Activated naive CD8-positive, alpha-beta T cell treated with anti-CD3 and anti-CD28 coated beads, Interleukin-2, amount 50 U/mL, for 24 hours (primary cell): ENCODE measurements around the gene ARHGAP44.

Experiments used
- ATAC-seq: fragments of 150-1000 bp; cut with Tn5 transposase; one replicate; pipeline ENCODE4 v1.10.0; 2021
- DNase-seq: peaks from one replicate; pipeline ENCODE4 v3.0.0; 2021
- H3K27ac Mint-ChIP-seq: one replicate; pipeline ENCODE4 v1.8.0; 2021; ENCODE audit warnings: mild to moderate bottlenecking, mixed read lengths
- H3K27me3 Mint-ChIP-seq: one replicate; pipeline ENCODE4 v1.8.0; 2021; ENCODE audit warnings: mixed read lengths
- H3K36me3 Mint-ChIP-seq: one replicate; pipeline ENCODE4 v1.8.0; 2021; ENCODE audit warnings: low read depth, mixed read lengths
- H3K4me1 Mint-ChIP-seq: one replicate; pipeline ENCODE4 v1.8.0; 2021; ENCODE audit warnings: mixed read lengths
- H3K4me3 Mint-ChIP-seq: one replicate; pipeline ENCODE4 v1.8.0; 2021; ENCODE audit warnings: mild to moderate bottlenecking, moderate library complexity, mixed read lengths
- H3K9me3 Mint-ChIP-seq: one replicate; pipeline ENCODE4 v1.8.0; 2021; ENCODE audit warnings: mixed read lengths

Gene ARHGAP44

GRCh38 chr17:12794919-12795532 is 5.7 kb downstream of the ARHGAP44 start:
- Mint-ChIP-seq H3K9me3 (peaks cover 13% of the 10 kb centered on the region), H3K4me1 (peaks cover 4% of the 10 kb centered on the region), H3K4me3 (no peak overlapping the region), H3K27ac (no peak overlapping the region), H3K36me3 (no peaks in the 10 kb centered on the region), H3K27me3 (peaks cover 24% of the 10 kb centered on the region)
- no peak for DNase-seq
- ATAC-seq: no peak

GRCh38 chr17:12800855-12801365 is 11.6 kb downstream of the ARHGAP44 start:
- DNase-seq (no peak), ATAC-seq (no peak)
- no peaks in the 10 kb centered on the region for H3K36me3 Mint-ChIP-seq
- H3K4me3 Mint-ChIP-seq: no peak overlapping the region
- H3K27me3 Mint-ChIP-seq: no peaks in the 10 kb centered on the region
- H3K9me3 Mint-ChIP-seq: peaks cover 10% of the 10 kb centered on the region
- no peaks in the 10 kb centered on the region for H3K4me1 Mint-ChIP-seq
- H3K27ac Mint-ChIP-seq: no peak overlapping the region

- ATAC-seq (no peak), DNase-seq (no peak)
- Mint-ChIP-seq H3K4me1 (no peaks in the 10 kb centered on the region), H3K9me3 (peaks cover 28% of the 10 kb centered on the region), H3K36me3 (no peaks in the 10 kb centered on the region), H3K27ac (no peak overlapping the region), H3K27me3 (no peaks in the 10 kb centered on the region), H3K4me3 (no peak overlapping the region)
Observed at GRCh38 chr17:12806630-12807029, 17.3 kb downstream of the ARHGAP44 start.

GRCh38 chr17:12808723-12809122 is 19.4 kb downstream of the ARHGAP44 start:
- H3K4me1 Mint-ChIP-seq: no peaks in the 10 kb centered on the region
- no peaks in the 10 kb centered on the region for H3K36me3 Mint-ChIP-seq
- DNase-seq (no peak), ATAC-seq (no peak)
- H3K27me3 Mint-ChIP-seq: no peaks in the 10 kb centered on the region
- no peak overlapping the region for H3K4me3 Mint-ChIP-seq
- peaks cover 29% of the 10 kb centered on the region for H3K9me3 Mint-ChIP-seq
- no peak overlapping the region for H3K27ac Mint-ChIP-seq

GRCh38 chr17:12812877-12813276 is 23.6 kb downstream of the ARHGAP44 start:
- Mint-ChIP-seq H3K4me3 (no peak overlapping the region), H3K4me1 (peaks cover 2% of the 10 kb centered on the region), H3K9me3 (peaks cover 20% of the 10 kb centered on the region), H3K27ac (no peak overlapping the region), H3K27me3 (no peaks in the 10 kb centered on the region), H3K36me3 (no peaks in the 10 kb centered on the region)
- no peak for DNase-seq
- ATAC-seq: no peak

GRCh38 chr17:12813664-12814063 is 24.4 kb downstream of the ARHGAP44 start:
- Mint-ChIP-seq H3K36me3 (no peaks in the 10 kb centered on the region), H3K4me1 (peaks cover 2% of the 10 kb centered on the region), H3K27ac (no peak overlapping the region), H3K27me3 (no peaks in the 10 kb centered on the region), H3K9me3 (peaks cover 22% of the 10 kb centered on the region), H3K4me3 (no peak overlapping the region)
- ATAC-seq (no peak), DNase-seq (no peak)

- DNase-seq (no peak), ATAC-seq (no peak)
- Mint-ChIP-seq H3K9me3 (peaks cover 18% of the 10 kb centered on the region), H3K27me3 (no peaks in the 10 kb centered on the region), H3K36me3 (no peaks in the 10 kb centered on the region), H3K4me1 (peaks cover 2% of the 10 kb centered on the region), H3K27ac (no peak overlapping the region), H3K4me3 (no peak overlapping the region)
Observed at GRCh38 chr17:12814718-12815117, 25.4 kb downstream of the ARHGAP44 start.

GRCh38 chr17:12815642-12816141 is 26.4 kb downstream of the ARHGAP44 start:
- DNase-seq: no peak
- ATAC-seq: no peak
- H3K9me3 Mint-ChIP-seq: peaks cover 17% of the 10 kb centered on the region
- H3K27ac Mint-ChIP-seq: no peak overlapping the region
- no peak overlapping the region for H3K4me3 Mint-ChIP-seq
- peaks cover 2% of the 10 kb centered on the region for H3K4me1 Mint-ChIP-seq
- H3K36me3 Mint-ChIP-seq: no peaks in the 10 kb centered on the region
- no peaks in the 10 kb centered on the region for H3K27me3 Mint-ChIP-seq

- no peaks in the 10 kb centered on the region for H3K27me3 Mint-ChIP-seq
- no peaks in the 10 kb centered on the region for H3K36me3 Mint-ChIP-seq
- peaks cover 13% of the 10 kb centered on the region for H3K9me3 Mint-ChIP-seq
- no peak overlapping the region for H3K27ac Mint-ChIP-seq
- DNase-seq: no peak
- ATAC-seq: no peak
- no peak overlapping the region for H3K4me3 Mint-ChIP-seq
- H3K4me1 Mint-ChIP-seq: no peaks in the 10 kb centered on the region
Observed at GRCh38 chr17:12821376-12821940, 32.2 kb downstream of the ARHGAP44 start.

- H3K27me3 Mint-ChIP-seq: peaks cover 2% of the 10 kb centered on the region
Observed at GRCh38 chr17:12826431-12826830, 37.1 kb downstream of the ARHGAP44 start.

GRCh38 chr17:12830777-12831247 is 41.5 kb downstream of the ARHGAP44 start:
- Mint-ChIP-seq H3K4me3 (no peak overlapping the region), H3K4me1 (no peaks in the 10 kb centered on the region), H3K36me3 (no peaks in the 10 kb centered on the region), H3K9me3 (peaks cover 40% of the 10 kb centered on the region), H3K27me3 (peaks cover 2% of the 10 kb centered on the region), H3K27ac (no peak overlapping the region)
- ATAC-seq (no peak), DNase-seq (no peak)

More at GRCh38 chr17:12826431-12826830, 37.1 kb downstream of the ARHGAP44 start:
- DNase-seq (no peak), ATAC-seq (no peak)
- H3K4me3 Mint-ChIP-seq: no peak overlapping the region
- no peaks in the 10 kb centered on the region for H3K4me1 Mint-ChIP-seq
- H3K36me3 Mint-ChIP-seq: no peaks in the 10 kb centered on the region
- no peak overlapping the region for H3K27ac Mint-ChIP-seq
- H3K9me3 Mint-ChIP-seq: peaks cover 18% of the 10 kb centered on the region

- Mint-ChIP-seq H3K27me3 (peaks cover 2% of the 10 kb centered on the region), H3K4me3 (no peak overlapping the region), H3K36me3 (no peaks in the 10 kb centered on the region), H3K4me1 (no peaks in the 10 kb centered on the region), H3K9me3 (peaks cover 34% of the 10 kb centered on the region), H3K27ac (no peak overlapping the region)
- DNase-seq (no peak), ATAC-seq (no peak)
Observed at GRCh38 chr17:12831839-12832238, 42.5 kb downstream of the ARHGAP44 start.

- H3K27me3 Mint-ChIP-seq: no peaks in the 10 kb centered on the region
- ATAC-seq (no peak), DNase-seq (no peak)
- no peak overlapping the region for H3K4me3 Mint-ChIP-seq
- H3K36me3 Mint-ChIP-seq: no peaks in the 10 kb centered on the region
- no peaks in the 10 kb centered on the region for H3K4me1 Mint-ChIP-seq
- no peak overlapping the region for H3K27ac Mint-ChIP-seq
- H3K9me3 Mint-ChIP-seq: peaks cover 6% of the 10 kb centered on the region
Observed at GRCh38 chr17:12839042-12839441, 49.7 kb downstream of the ARHGAP44 start.

GRCh38 chr17:12842936-12843335 is 53.6 kb downstream of the ARHGAP44 start:
- Mint-ChIP-seq H3K9me3 (peaks cover 4% of the 10 kb centered on the region), H3K4me1 (no peaks in the 10 kb centered on the region), H3K4me3 (no peak overlapping the region), H3K27me3 (no peaks in the 10 kb centered on the region), H3K27ac (no peak overlapping the region), H3K36me3 (no peaks in the 10 kb centered on the region)
- DNase-seq (no peak), ATAC-seq (no peak)

- peaks cover 13% of the 10 kb centered on the region for H3K9me3 Mint-ChIP-seq
- H3K4me3 Mint-ChIP-seq: no peak overlapping the region
- no peaks in the 10 kb centered on the region for H3K36me3 Mint-ChIP-seq
- DNase-seq: no peak
- H3K27me3 Mint-ChIP-seq: no peaks in the 10 kb centered on the region
- ATAC-seq: no peak
- no peaks in the 10 kb centered on the region for H3K4me1 Mint-ChIP-seq
- no peak overlapping the region for H3K27ac Mint-ChIP-seq
Observed at GRCh38 chr17:12850996-12851395, 61.7 kb downstream of the ARHGAP44 start.
